ENCODE measurements around the gene RELN. TPM values are rescaled to one million over a fixed set of nuclear protein-coding genes. Genes with fewer than 3 reads are reported as not detected.

Gene RELN
- polyA plus RNA-seq, 1 donor (not counting 4 experiments of a cell fraction or from before 2014, with no cell fraction given): not detected

- FAIRE-seq (no peak), DNase-seq (ENCODE audit: low read depth, low spot score) (no peak)
- H3K27me3 ChIP-seq (ENCODE audit: control insufficient read depth, extremely low read depth, insufficient read depth, low read length): no peaks in the 10 kb centered on the region
- H3K4me1 ChIP-seq (ENCODE audit: control insufficient read depth, extremely low read depth, insufficient read depth, low read length): no peaks in the 10 kb centered on the region
- no peak overlapping the region for H3K9ac ChIP-seq (ENCODE audit: control insufficient read depth, extremely low read depth, insufficient read depth, low read length)
- TF ChIP-seq CTCF (optimal IDR thresholded peaks at IDR 0.05 in 1 of 3, IDR thresholded peaks at IDR 0.05 in 1 of 3, conservative IDR thresholded peaks at IDR 0.05 in 1 of 3; ENCODE audit: extremely low read depth in 1 of 3, insufficient read depth in 2 of 3, low read length in 3 of 3): no peak
- no peak for TF ChIP-seq EZH2 (IDR thresholded peaks at IDR 0.05; ENCODE audit: low read length)
- no peak overlapping the region for H2AFZ ChIP-seq (ENCODE audit: control insufficient read depth, low read length)
- H3K4me3 ChIP-seq (ENCODE audit: control insufficient read depth in 2 of 3, extremely low read depth in 1 of 3, insufficient read depth in 2 of 3, low read depth in 1 of 3, low read length in 3 of 3): no peak overlapping the region
- H3K27ac ChIP-seq (ENCODE audit: control insufficient read depth, insufficient read depth, low read length): no peak overlapping the region
- H3K4me2 ChIP-seq (ENCODE audit: control insufficient read depth, extremely low read depth, insufficient read depth, low read depth, low read length): no peak overlapping the region
- no peaks in the 10 kb centered on the region for H4K20me1 ChIP-seq (ENCODE audit: control insufficient read depth, extremely low read depth, insufficient read depth, low read length)
- no peaks in the 10 kb centered on the region for H3K9me3 ChIP-seq (ENCODE audit: control insufficient read depth, low read depth, low read length)
- H3K9me1 ChIP-seq (ENCODE audit: control insufficient read depth, extremely low read depth, insufficient read depth, low read length): no peaks in the 10 kb centered on the region
- dilution Hi-C loops (cut with MboI; ENCODE audit: extremely low pct_ligation_motif_present, low sequenced_read_pairs): no loop called here
- no peaks in the 10 kb centered on the region for H3K36me3 ChIP-seq (ENCODE audit: control insufficient read depth in 2 of 2, extremely low read depth in 1 of 2, insufficient read depth in 2 of 2, low read length in 2 of 2)
- no peaks in the 10 kb centered on the region for H3K79me2 ChIP-seq (ENCODE audit: control insufficient read depth, insufficient read depth, low read length)
Measured at GRCh38 chr7:103972779-103973434, 16.6 kb downstream of the RELN start.

- no peak for FAIRE-seq
- no peak overlapping the region for H3K4me2 ChIP-seq (ENCODE audit: control insufficient read depth, extremely low read depth, insufficient read depth, low read depth, low read length)
- H3K36me3 ChIP-seq (ENCODE audit: control insufficient read depth in 2 of 2, extremely low read depth in 1 of 2, insufficient read depth in 2 of 2, low read length in 2 of 2): no peaks in the 10 kb centered on the region
- no peak for TF ChIP-seq CTCF (optimal IDR thresholded peaks at IDR 0.05 in 1 of 3, IDR thresholded peaks at IDR 0.05 in 1 of 3, conservative IDR thresholded peaks at IDR 0.05 in 1 of 3; ENCODE audit: extremely low read depth in 1 of 3, insufficient read depth in 2 of 3, low read length in 3 of 3)
- TF ChIP-seq EZH2 (IDR thresholded peaks at IDR 0.05; ENCODE audit: low read length): no peak
- no peak overlapping the region for H3K27ac ChIP-seq (ENCODE audit: control insufficient read depth, insufficient read depth, low read length)
- H3K27me3 ChIP-seq (ENCODE audit: control insufficient read depth, extremely low read depth, insufficient read depth, low read length): no peaks in the 10 kb centered on the region
- no peaks in the 10 kb centered on the region for H3K79me2 ChIP-seq (ENCODE audit: control insufficient read depth, insufficient read depth, low read length)
- H3K9me3 ChIP-seq (ENCODE audit: control insufficient read depth, low read depth, low read length): no peaks in the 10 kb centered on the region
- no peaks in the 10 kb centered on the region for H3K9me1 ChIP-seq (ENCODE audit: control insufficient read depth, extremely low read depth, insufficient read depth, low read length)
- DNase-seq (ENCODE audit: low read depth, low spot score): no peak
- no peak overlapping the region for H3K9ac ChIP-seq (ENCODE audit: control insufficient read depth, extremely low read depth, insufficient read depth, low read length)
- no peak overlapping the region for H3K4me3 ChIP-seq (ENCODE audit: control insufficient read depth in 2 of 3, extremely low read depth in 1 of 3, insufficient read depth in 2 of 3, low read depth in 1 of 3, low read length in 3 of 3)
- dilution Hi-C loops (cut with MboI; ENCODE audit: extremely low pct_ligation_motif_present, low sequenced_read_pairs): no loop called here
- H2AFZ ChIP-seq (ENCODE audit: control insufficient read depth, low read length): no peak overlapping the region
- H3K4me1 ChIP-seq (ENCODE audit: control insufficient read depth, extremely low read depth, insufficient read depth, low read length): no peaks in the 10 kb centered on the region
- H4K20me1 ChIP-seq (ENCODE audit: control insufficient read depth, extremely low read depth, insufficient read depth, low read length): no peaks in the 10 kb centered on the region
Measured at GRCh38 chr7:103967401-103967800, 22.1 kb downstream of the RELN start.

All from keratinocyte (primary cell).